ENCODE data around the gene DOCK7. TPM values are rescaled to one million over a fixed set of nuclear protein-coding genes. Genes with fewer than 3 reads are reported as not detected.

DOCK7 gene
- total and polyA plus RNA-seq, 2 of the 13 experiments (the other 11 are each of a cell fraction or from before 2014, with no cell fraction given): 45.7 to 67.2 TPM

DNA sequence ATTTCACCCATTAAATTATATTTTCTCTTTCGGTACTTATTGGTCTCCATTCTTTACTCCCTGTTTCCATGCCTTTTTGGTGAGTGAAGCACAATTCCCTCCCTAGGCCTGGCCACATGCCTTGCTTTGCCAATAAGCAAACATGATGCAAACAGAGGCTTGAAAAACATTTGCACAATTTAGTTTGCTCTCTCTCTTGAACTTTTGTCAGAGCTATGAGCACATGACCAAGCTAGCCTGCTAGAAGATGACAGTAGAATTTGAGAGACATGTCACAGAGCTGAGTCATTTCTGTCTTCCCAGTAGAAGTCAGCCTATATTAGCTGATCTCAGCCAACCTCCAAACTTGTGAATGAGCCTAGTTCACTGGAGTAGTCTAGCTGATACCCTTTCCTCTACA, 66.3 kb downstream of the DOCK7 start (continued):
- TF ChIP-seq, protein P1, sequence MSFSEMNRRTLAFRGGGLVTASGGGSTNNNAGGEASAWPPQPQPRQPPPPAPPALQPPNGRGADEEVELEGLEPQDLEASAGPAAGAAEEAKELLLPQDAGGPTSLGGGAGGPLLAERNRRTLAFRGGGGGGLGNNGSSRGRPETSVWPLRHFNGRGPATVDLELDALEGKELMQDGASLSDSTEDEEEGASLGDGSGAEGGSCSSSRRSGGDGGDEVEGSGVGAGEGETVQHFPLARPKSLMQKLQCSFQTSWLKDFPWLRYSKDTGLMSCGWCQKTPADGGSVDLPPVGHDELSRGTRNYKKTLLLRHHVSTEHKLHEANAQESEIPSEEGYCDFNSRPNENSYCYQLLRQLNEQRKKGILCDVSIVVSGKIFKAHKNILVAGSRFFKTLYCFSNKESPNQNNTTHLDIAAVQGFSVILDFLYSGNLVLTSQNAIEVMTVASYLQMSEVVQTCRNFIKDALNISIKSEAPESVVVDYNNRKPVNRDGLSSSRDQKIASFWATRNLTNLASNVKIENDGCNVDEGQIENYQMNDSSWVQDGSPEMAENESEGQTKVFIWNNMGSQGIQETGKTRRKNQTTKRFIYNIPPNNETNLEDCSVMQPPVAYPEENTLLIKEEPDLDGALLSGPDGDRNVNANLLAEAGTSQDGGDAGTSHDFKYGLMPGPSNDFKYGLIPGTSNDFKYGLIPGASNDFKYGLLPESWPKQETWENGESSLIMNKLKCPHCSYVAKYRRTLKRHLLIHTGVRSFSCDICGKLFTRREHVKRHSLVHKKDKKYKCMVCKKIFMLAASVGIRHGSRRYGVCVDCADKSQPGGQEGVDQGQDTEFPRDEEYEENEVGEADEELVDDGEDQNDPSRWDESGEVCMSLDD (CRISPR knock-in tag; IDR thresholded peaks at IDR 0.05; ENCODE audit: borderline replicate concordance): no peak
- TF ChIP-seq ZNF136 (CRISPR knock-in tag; IDR thresholded peaks at IDR 0.05; ENCODE audit: low read depth) (no peak), MEIS2 (CRISPR knock-in tag; IDR thresholded peaks at IDR 0.05) (peak; percentile 66), RNF2 (conservative IDR thresholded peaks at IDR 0.05; ENCODE audit: low read depth) (no peak), KDM4B (CRISPR knock-in tag; IDR thresholded peaks at IDR 0.05) (peak; percentile 76), BRD4 (CRISPR knock-in tag; IDR thresholded peaks at IDR 0.05) (no peak), DR1 (CRISPR knock-in tag; IDR thresholded peaks at IDR 0.05) (no peak), ZNF766 (CRISPR knock-in tag; IDR thresholded peaks at IDR 0.05; ENCODE audit: borderline replicate concordance) (no peak), THYN1 (CRISPR knock-in tag; IDR thresholded peaks at IDR 0.05; ENCODE audit: borderline replicate concordance, low read depth) (0 out of 2 replicates have a peak, but pooled peaks have one; percentile 51), FOSL2 (CRISPR knock-in tag; IDR thresholded peaks at IDR 0.05) (peak; percentile 97), TSC22D2 (CRISPR knock-in tag; IDR thresholded peaks at IDR 0.05; ENCODE audit: borderline replicate concordance) (peak; percentile 90; the same call in 1 of the 2 replicates), ZNF234 (CRISPR knock-in tag; conservative IDR thresholded peaks at IDR 0.05) (no peak), WIZ (CRISPR knock-in tag; IDR thresholded peaks at IDR 0.05) (0 out of 2 replicates have a peak, but pooled peaks have one; percentile 56), EHMT2 (IDR thresholded peaks at IDR 0.05; ENCODE audit: borderline replicate concordance, low read depth, low read length) (peak; percentile 80; the same call in 1 of the 2 replicates)
- TF ChIP-seq, protein P2, sequence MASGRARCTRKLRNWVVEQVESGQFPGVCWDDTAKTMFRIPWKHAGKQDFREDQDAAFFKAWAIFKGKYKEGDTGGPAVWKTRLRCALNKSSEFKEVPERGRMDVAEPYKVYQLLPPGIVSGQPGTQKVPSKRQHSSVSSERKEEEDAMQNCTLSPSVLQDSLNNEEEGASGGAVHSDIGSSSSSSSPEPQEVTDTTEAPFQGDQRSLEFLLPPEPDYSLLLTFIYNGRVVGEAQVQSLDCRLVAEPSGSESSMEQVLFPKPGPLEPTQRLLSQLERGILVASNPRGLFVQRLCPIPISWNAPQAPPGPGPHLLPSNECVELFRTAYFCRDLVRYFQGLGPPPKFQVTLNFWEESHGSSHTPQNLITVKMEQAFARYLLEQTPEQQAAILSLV (CRISPR knock-in tag; IDR thresholded peaks at IDR 0.05; ENCODE audit: borderline replicate concordance): no peak
- TF ChIP-seq, protein P3, sequence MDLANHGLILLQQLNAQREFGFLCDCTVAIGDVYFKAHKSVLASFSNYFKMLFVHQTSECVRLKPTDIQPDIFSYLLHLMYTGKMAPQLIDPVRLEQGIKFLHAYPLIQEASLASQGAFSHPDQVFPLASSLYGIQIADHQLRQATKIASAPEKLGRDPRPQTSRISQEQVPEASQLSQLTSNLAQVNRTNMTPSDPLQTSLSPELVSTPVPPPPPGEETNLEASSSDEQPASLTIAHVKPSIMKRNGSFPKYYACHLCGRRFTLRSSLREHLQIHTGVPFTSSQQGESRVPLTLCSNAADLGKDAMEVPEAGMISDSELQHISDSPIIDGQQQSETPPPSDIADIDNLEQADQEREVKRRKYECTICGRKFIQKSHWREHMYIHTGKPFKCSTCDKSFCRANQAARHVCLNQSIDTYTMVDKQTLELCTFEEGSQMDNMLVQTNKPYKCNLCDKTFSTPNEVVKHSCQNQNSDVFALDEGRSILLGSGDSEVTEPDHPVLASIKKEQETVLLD (CRISPR knock-in tag; IDR thresholded peaks at IDR 0.05; ENCODE audit: low read depth): no peak
- TF ChIP-seq, protein P4, sequence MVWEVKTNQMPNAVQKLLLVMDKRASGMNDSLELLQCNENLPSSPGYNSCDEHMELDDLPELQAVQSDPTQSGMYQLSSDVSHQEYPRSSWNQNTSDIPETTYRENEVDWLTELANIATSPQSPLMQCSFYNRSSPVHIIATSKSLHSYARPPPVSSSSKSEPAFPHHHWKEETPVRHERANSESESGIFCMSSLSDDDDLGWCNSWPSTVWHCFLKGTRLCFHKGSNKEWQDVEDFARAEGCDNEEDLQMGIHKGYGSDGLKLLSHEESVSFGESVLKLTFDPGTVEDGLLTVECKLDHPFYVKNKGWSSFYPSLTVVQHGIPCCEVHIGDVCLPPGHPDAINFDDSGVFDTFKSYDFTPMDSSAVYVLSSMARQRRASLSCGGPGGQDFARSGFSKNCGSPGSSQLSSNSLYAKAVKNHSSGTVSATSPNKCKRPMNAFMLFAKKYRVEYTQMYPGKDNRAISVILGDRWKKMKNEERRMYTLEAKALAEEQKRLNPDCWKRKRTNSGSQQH (CRISPR knock-in tag; IDR thresholded peaks at IDR 0.05; ENCODE audit: low read depth): peak; percentile 85; the same call in 1 of the 2 replicates
- TF ChIP-seq, protein P5, sequence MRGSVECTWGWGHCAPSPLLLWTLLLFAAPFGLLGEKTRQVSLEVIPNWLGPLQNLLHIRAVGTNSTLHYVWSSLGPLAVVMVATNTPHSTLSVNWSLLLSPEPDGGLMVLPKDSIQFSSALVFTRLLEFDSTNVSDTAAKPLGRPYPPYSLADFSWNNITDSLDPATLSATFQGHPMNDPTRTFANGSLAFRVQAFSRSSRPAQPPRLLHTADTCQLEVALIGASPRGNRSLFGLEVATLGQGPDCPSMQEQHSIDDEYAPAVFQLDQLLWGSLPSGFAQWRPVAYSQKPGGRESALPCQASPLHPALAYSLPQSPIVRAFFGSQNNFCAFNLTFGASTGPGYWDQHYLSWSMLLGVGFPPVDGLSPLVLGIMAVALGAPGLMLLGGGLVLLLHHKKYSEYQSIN (CRISPR knock-in tag; IDR thresholded peaks at IDR 0.05; ENCODE audit: borderline replicate concordance): no peak
- TF ChIP-seq, protein P6, sequence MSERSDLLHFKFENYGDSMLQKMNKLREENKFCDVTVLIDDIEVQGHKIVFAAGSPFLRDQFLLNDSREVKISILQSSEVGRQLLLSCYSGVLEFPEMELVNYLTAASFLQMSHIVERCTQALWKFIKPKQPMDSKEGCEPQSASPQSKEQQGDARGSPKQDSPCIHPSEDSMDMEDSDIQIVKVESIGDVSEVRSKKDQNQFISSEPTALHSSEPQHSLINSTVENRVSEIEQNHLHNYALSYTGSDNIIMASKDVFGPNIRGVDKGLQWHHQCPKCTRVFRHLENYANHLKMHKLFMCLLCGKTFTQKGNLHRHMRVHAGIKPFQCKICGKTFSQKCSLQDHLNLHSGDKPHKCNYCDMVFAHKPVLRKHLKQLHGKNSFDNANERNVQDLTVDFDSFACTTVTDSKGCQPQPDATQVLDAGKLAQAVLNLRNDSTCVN (CRISPR knock-in tag; IDR thresholded peaks at IDR 0.05; ENCODE audit: borderline replicate concordance): no peak; the same call in 1 of the 2 replicates

Data from HepG2 (cell line).